Colonic mucosa (tissue), 4 donors: Measurements from ENCODE around the gene NPSR1. TPM values are rescaled to one million over a fixed set of nuclear protein-coding genes. Genes with fewer than 3 reads are reported as not detected.

Experiments
- DNase-seq: peaks from one replicate; pipeline ENCODE4 v3.0.0-alpha.2; 2020
- H3K27ac ChIP-seq: fragments of 200-600 bp; one replicate; pipeline ENCODE4 v1.8.0; 2021
- H3K27me3 ChIP-seq: fragments of 200-600 bp; one replicate; pipeline ENCODE4 v1.8.0; 2021
- H3K36me3 ChIP-seq: fragments of 200-600 bp; one replicate; pipeline ENCODE4 v1.8.0; 2021
- H3K4me1 ChIP-seq: fragments of 200-600 bp; one replicate; pipeline ENCODE4 v1.8.0; 2021; ENCODE audit warnings: mild to moderate bottlenecking
- H3K4me3 ChIP-seq: fragments of 200-600 bp; one replicate; pipeline ENCODE4 v1.8.0; 2021
- H3K9ac ChIP-seq, 2 donors: one replicate each; pipeline ENCODE4 v1.7.0; 2013; ENCODE audit warnings: control low read depth in 2 of 2, low read depth in 2 of 2, low read length in 2 of 2
- H3K9me3 ChIP-seq: fragments of 200-600 bp; one replicate; pipeline ENCODE4 v1.8.0; 2021
- intact Hi-C: fragments of 100-400 bp; cut with DNase I; formaldehyde crosslinking; loops from one replicate; pipeline ENCODE4 v1.14.1; 2022
- total RNA-seq, 2 donors: library from RNA; stranded (reverse); fragmentation: NEBNext Ultra II Directional in 1 of 2; extraction: Animal tissue kit (Norgen Biotek cat#: 25700) in 1 of 2; gene quantifications; one replicate each; pipeline ENCODE4 v1.2.1, GENCODE V29; 2021
- TF ChIP-seq, protein P1 (sequence below): fragments of 200-600 bp; IDR thresholded peaks from one replicate; pipeline ENCODE4 v1.8.0; 2022; ENCODE audit warnings: antibody characterized with exemption, mild to moderate bottlenecking
- donor health status: healthy.
- donor health status: DM: no; HTN: no; CAD: no.
- donor health status: DM: no; HTN: no; CAD: no.

NPSR1 gene
- total RNA-seq, 2 donors from 2014 or later: 1.0 TPM; not detected in 1

DNA sequence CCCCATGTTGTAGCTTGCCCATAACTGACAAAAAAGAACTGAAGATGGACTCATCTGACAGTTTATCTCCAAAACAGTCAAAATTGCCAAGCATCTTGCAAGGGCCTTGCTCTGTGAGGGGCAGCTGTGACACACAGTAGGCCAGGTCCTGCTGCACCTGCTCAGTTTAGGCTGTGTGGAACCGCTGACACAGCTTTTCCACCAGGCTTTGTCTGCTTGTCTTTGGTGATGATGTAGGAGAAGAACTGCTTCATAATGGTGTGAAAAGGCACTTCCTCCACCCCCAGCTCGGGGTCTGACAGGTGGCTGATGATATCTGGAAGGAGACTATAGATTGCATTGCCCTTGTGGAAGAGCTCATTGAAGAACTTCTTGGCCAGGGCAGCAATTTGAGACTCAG lies 92.6 kb downstream of the NPSR1 start:
- no peaks in the 10 kb centered on the region for H3K9me3 ChIP-seq
- intact Hi-C loops: no loop called here
- H3K4me1 ChIP-seq: peaks cover 5% of the 10 kb centered on the region

DNA sequence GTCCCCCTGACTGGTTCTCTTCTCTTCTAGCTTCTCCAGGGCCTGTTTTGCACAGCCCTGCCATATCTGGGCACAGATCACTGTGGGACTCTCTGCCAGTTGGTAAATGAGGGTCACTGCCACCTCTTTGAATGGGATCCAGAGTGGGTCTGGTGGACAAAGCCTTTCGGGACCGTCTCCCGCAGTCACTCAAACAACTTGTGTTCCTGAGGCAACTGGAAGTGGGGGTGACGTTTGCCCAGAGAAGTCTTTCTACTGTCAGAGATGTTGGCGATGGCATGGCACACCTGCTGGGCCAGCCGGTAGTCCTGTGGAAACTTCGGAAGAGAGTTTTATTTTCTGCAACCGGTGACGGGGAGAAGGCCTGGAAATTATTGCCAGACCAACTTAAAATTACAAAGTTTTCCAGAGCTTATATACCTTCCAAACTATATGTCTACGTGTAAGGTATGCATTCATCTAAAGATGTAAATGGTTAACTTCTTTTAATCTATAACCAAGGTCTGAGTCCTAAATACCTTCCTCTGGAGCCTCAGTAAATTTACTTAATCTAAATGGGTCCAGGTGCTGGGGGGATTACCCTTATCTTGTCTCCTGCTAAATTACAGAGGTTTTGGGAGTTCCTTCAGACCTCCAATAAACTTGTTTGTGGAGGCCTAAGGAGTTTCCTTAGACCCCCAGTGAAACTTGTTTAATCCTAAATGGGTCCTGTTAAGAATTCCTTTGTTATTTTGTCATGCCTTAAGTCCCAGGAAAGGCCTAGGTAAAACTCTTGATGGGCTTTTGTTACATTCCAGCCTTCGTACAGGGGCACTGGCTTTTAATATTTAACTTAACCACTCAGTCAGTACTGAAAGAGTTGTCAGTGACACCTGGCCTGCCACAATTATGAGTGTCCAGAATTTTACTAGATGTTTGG lies 94.0 kb downstream of the NPSR1 start:
- Histone ChIP-seq H3K9ac (no peak overlapping the region), H3K27ac (no peak overlapping the region), H3K36me3 (no peaks in the 10 kb centered on the region), H3K4me1 (peaks cover 5% of the 10 kb centered on the region), H3K4me3 (no peak overlapping the region), H3K9me3 (no peaks in the 10 kb centered on the region), H3K27me3 (no peaks in the 10 kb centered on the region)
- no peak for DNase-seq
- intact Hi-C loops: no loop called here
- TF ChIP-seq, protein P1, sequence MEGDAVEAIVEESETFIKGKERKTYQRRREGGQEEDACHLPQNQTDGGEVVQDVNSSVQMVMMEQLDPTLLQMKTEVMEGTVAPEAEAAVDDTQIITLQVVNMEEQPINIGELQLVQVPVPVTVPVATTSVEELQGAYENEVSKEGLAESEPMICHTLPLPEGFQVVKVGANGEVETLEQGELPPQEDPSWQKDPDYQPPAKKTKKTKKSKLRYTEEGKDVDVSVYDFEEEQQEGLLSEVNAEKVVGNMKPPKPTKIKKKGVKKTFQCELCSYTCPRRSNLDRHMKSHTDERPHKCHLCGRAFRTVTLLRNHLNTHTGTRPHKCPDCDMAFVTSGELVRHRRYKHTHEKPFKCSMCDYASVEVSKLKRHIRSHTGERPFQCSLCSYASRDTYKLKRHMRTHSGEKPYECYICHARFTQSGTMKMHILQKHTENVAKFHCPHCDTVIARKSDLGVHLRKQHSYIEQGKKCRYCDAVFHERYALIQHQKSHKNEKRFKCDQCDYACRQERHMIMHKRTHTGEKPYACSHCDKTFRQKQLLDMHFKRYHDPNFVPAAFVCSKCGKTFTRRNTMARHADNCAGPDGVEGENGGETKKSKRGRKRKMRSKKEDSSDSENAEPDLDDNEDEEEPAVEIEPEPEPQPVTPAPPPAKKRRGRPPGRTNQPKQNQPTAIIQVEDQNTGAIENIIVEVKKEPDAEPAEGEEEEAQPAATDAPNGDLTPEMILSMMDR: no peak

More for the DNA sequence above, 92.6 kb downstream of the NPSR1 start:
- TF ChIP-seq, protein P1: no peak
- Histone ChIP-seq H3K27me3 (no peaks in the 10 kb centered on the region), H3K4me3 (no peak overlapping the region), H3K36me3 (no peaks in the 10 kb centered on the region), H3K9ac (no peak overlapping the region), H3K27ac (no peak overlapping the region)
- DNase-seq: no peak

DNA sequence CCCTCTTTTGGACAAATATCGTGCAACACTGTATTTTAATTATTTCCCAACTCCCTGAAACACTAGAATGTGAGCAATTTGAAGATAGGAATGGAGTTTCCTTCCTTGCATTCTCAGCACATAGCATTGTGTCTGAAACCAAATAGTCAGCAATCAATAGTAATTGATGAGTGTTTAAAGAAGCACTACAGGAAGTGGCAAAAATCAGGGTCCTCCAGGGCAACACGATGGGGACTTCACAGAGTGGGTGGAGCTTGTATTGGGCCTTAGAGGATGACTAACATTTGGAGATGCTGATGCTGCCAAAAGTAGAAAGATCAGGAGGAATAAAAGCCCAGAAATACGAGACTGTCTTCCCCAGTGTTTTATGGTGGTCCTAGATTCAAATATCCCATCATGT lies 94.9 kb downstream of the NPSR1 start:
- TF ChIP-seq, protein P1: no peak

DNA sequence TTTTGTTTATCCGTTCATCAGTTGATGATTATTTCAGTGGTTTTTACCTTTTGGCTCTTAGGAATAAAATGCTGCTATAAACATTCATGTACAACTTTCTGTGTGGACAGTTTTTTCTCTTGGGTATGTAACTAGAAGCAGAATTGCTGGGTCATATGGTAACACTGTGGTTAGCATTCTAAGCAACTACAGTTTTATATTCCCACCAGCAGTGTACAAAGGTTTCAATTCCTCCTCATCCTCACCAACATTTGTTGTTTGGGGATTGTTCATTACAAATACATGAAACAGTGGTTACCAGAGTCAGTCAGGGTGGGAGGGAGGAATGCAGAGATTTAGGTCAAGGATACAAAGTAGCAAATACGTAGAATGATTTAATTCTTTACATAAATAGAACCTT lies 97.0 kb downstream of the NPSR1 start:
- Histone ChIP-seq H3K9me3 (no peaks in the 10 kb centered on the region), H3K36me3 (no peaks in the 10 kb centered on the region), H3K4me3 (no peak overlapping the region), H3K27ac (no peak overlapping the region), H3K27me3 (no peaks in the 10 kb centered on the region), H3K9ac (no peak overlapping the region), H3K4me1 (no peaks in the 10 kb centered on the region)
- DNase-seq: no peak
- intact Hi-C loops: no loop called here
- TF ChIP-seq, protein P1: no peak

More for the DNA sequence above, 94.9 kb downstream of the NPSR1 start:
- intact Hi-C loops: no loop called here
- no peak for DNase-seq
- H3K9ac ChIP-seq: no peak overlapping the region
- no peak overlapping the region for H3K4me3 ChIP-seq
- no peaks in the 10 kb centered on the region for H3K9me3 ChIP-seq
- H3K4me1 ChIP-seq: peaks cover 2% of the 10 kb centered on the region
- no peak overlapping the region for H3K27ac ChIP-seq
- H3K36me3 ChIP-seq: no peaks in the 10 kb centered on the region
- no peaks in the 10 kb centered on the region for H3K27me3 ChIP-seq

DNA sequence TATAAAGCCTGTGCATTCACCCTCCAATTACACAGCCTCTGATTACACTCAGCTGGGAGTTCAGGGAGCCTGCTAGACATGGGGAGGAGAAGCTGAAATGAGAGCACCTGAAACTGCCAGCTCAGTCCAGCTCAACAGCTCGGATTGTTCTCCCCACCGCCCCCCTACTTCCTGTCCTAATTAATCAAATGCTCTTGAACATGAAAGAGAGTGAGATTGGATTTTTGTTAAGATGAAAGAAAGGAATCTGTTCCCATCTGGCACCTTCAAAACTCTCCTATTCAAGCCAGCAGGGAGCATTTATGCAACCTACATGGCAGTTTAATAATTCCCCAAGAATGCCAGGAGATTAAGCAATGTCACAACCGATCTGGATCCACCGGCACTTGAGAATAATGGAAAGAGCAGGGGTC lies 98.0 kb downstream of the NPSR1 start:
- intact Hi-C loops: no loop called here
- Histone ChIP-seq H3K27ac (no peak overlapping the region), H3K4me1 (no peaks in the 10 kb centered on the region), H3K4me3 (no peak overlapping the region), H3K9ac (no peak overlapping the region), H3K27me3 (no peaks in the 10 kb centered on the region), H3K36me3 (no peaks in the 10 kb centered on the region), H3K9me3 (no peaks in the 10 kb centered on the region)
- TF ChIP-seq, protein P1: no peak
- DNase-seq: no peak
